Keratinocyte (primary cell): ENCODE results near the gene MAPK8. TPM values are rescaled to one million over a fixed set of nuclear protein-coding genes. Genes with fewer than 3 reads are reported as not detected.

Experiments
- DNase-seq: peaks from one replicate; pipeline ENCODE4 v3.0.0-alpha.2; 2011; ENCODE audit warnings: low read depth, missing footprints, low spot score
- FAIRE-seq: peaks from 2 replicates; lab custom pipeline; 2011; peaks lifted over from hg19 to GRCh38; lab: Jason Lieb, UNC
- H2AFZ ChIP-seq: 2 replicates; pipeline ENCODE4 v1.6.0; 2012; ENCODE audit warnings: low read length, control low read depth, inconsistent platforms; ENCODE audit not compliant: control insufficient read depth
- H3K27ac ChIP-seq: 2 replicates; pipeline ENCODE4 v1.5.1; 2011; ENCODE audit warnings: low read length; ENCODE audit not compliant: control insufficient read depth, insufficient read depth
- H3K27me3 ChIP-seq: 3 replicates; pipeline ENCODE4 v1.6.0; 2011; ENCODE audit warnings: low read length; ENCODE audit not compliant: control insufficient read depth, insufficient read depth; ENCODE audit errors: extremely low read depth
- H3K36me3 ChIP-seq, 2 experiments: 2 replicates in 1 of 2; 3 replicates in 1 of 2; pipeline ENCODE4 v1.5.1; 2011; ENCODE audit warnings: low read length in 2 of 2, mild to moderate bottlenecking in 1 of 2; ENCODE audit not compliant: control insufficient read depth in 2 of 2, insufficient read depth in 2 of 2; ENCODE audit errors: extremely low read depth in 1 of 2
- H3K4me1 ChIP-seq: 3 replicates; pipeline ENCODE4 v1.5.1; 2011; ENCODE audit warnings: low read length; ENCODE audit not compliant: control insufficient read depth, insufficient read depth; ENCODE audit errors: extremely low read depth
- H3K4me2 ChIP-seq: 3 replicates; pipeline ENCODE4 v1.6.0; 2011; ENCODE audit warnings: low read depth, low read length; ENCODE audit not compliant: control insufficient read depth, insufficient read depth; ENCODE audit errors: extremely low read depth
- H3K4me3 ChIP-seq, 3 experiments: fragments of 200-600 bp in 1 of 3; sonication (generic) in 1 of 3; 2 replicates in 2 of 3; 3 replicates in 1 of 3; pipeline ENCODE4 v1.5.1; 2011 to 2016; ENCODE audit warnings: low read length in 3 of 3, mild to moderate bottlenecking in 3 of 3, control low read depth in 2 of 3, inconsistent platforms in 1 of 3, low read depth in 1 of 3, mixed read lengths in 1 of 3, mixed run types in 1 of 3, moderate library complexity in 1 of 3; ENCODE audit not compliant: control insufficient read depth in 2 of 3, insufficient read depth in 2 of 3; ENCODE audit errors: extremely low read depth in 1 of 3
- H3K79me2 ChIP-seq: 2 replicates; pipeline ENCODE4 v1.6.0; 2012; ENCODE audit warnings: low read length; ENCODE audit not compliant: control insufficient read depth, insufficient read depth
- H3K9ac ChIP-seq: 3 replicates; pipeline ENCODE4 v1.6.0; 2011; ENCODE audit warnings: low read length; ENCODE audit not compliant: control insufficient read depth, insufficient read depth; ENCODE audit errors: extremely low read depth
- H3K9me1 ChIP-seq: 3 replicates; pipeline ENCODE4 v1.6.0; 2011; ENCODE audit warnings: low read length; ENCODE audit not compliant: control insufficient read depth, insufficient read depth; ENCODE audit errors: extremely low read depth
- H3K9me3 ChIP-seq: 2 replicates; pipeline ENCODE4 v1.5.1; 2012; ENCODE audit warnings: low read depth, low read length; ENCODE audit not compliant: control insufficient read depth
- H4K20me1 ChIP-seq: 3 replicates; pipeline ENCODE4 v1.6.0; 2011; ENCODE audit warnings: low read length; ENCODE audit not compliant: control insufficient read depth, insufficient read depth; ENCODE audit errors: extremely low read depth
- CTCF ChIP-seq, 3 experiments: IDR thresholded peaks in 1 of 3; conservative IDR thresholded peaks in 1 of 3; optimal IDR thresholded peaks in 1 of 3; 2 replicates in 2 of 3; 3 replicates in 1 of 3; pipeline versions ENCODE3 to v1.5.1; 2011; ENCODE audit warnings: low read length in 3 of 3, mild to moderate bottlenecking in 3 of 3, moderate library complexity in 2 of 3, control low read depth in 1 of 3, inconsistent platforms in 1 of 3; ENCODE audit not compliant: insufficient read depth in 2 of 3; ENCODE audit errors: extremely low read depth in 1 of 3
- EZH2 ChIP-seq: IDR thresholded peaks from one replicate; pipeline ENCODE4 v1.6.1; 2012; ENCODE audit warnings: inconsistent platforms, mild to moderate bottlenecking, low read length, moderate library complexity
- dilution Hi-C: fragments of 300-500 bp; cut with MboI; formaldehyde crosslinking; loops from one replicate; pipeline ENCODE4 v1.7.0; 2020; ENCODE audit warnings: low sequenced_read_pairs; ENCODE audit not compliant: extremely low pct_ligation_motif_present
- polyA plus RNA-seq, 5 experiments: library from polyadenylated mRNA; depleted of rRNA in 3 of 5; stranded (reverse) in 3 of 5; stranded (forward) in 1 of 5; unstranded in 1 of 5; fragments of >200 nt; gene quantifications; 1 replicate in 1 of 5; 2 replicates in 3 of 5; 3 replicates in 1 of 5; pipeline versions ENCODE4 v1.2.1 to v1.2.3, GENCODE V29; 2011 to 2012; ENCODE audit warnings: missing spikeins in 2 of 5, low read depth in 1 of 5, low replicate concordance in 1 of 5

MAPK8 gene
- polyA plus RNA-seq, 1 donor (not counting 4 experiments of a cell fraction or from before 2014, with no cell fraction given), result 39.8 TPM

GRCh38 chr10:48487244-48487643 is 180.8 kb downstream of the MAPK8 start:
- Histone ChIP-seq H3K9me3 (no peaks in the 10 kb centered on the region), H3K4me3 (no peak overlapping the region), H3K27ac (no peak overlapping the region), H4K20me1 (no peaks in the 10 kb centered on the region), H3K9ac (no peak overlapping the region), H3K27me3 (no peaks in the 10 kb centered on the region), H3K9me1 (no peaks in the 10 kb centered on the region), H3K4me2 (no peak overlapping the region), H3K36me3 (no peaks in the 10 kb centered on the region), H3K4me1 (no peaks in the 10 kb centered on the region), H2AFZ (no peak overlapping the region), H3K79me2 (no peaks in the 10 kb centered on the region)
- FAIRE-seq, result no peak
- TF ChIP-seq CTCF (optimal IDR thresholded peaks at IDR 0.05 in 1 of 3, IDR thresholded peaks at IDR 0.05 in 1 of 3, conservative IDR thresholded peaks at IDR 0.05 in 1 of 3; ENCODE audit: extremely low read depth in 1 of 3, insufficient read depth in 2 of 3, low read length in 3 of 3), result no peak
- no peak for TF ChIP-seq EZH2
- dilution Hi-C loops, result no loop called here
- no peak for DNase-seq

Other genes starting within 250 kb of the MAPK8 start
- gene FRMPD2, start 32.0 kb upstream of the MAPK8 start, polyA plus RNA-seq, result not detected in 3 replicates